HepG2 (cell line): ENCODE data around the gene TRERF1. TPM values are rescaled to one million over a fixed set of nuclear protein-coding genes. Genes with fewer than 3 reads are reported as not detected.
A peak's percentile ranks its signal among the peaks of the same experiment; 100 is the strongest.

Experiments
- ATAC-seq: fragments of 200-7000 bp; cut with Tn5 transposase; 3 replicates; pipeline ENCODE4 v1.9.1; 2020; ENCODE audit warnings: mild to moderate bottlenecking, moderate library complexity
- BruUV-seq: library from RNA; stranded (reverse); fragments of 400-500 nt; replicated peaks from 2 replicates; lab custom pipeline; 2021; lab: Mats Ljungman, UMichigan
- CTCF ChIA-PET: fragments of 300-600 bp; formaldehyde crosslinking; extraction: SDS; loops from one replicate; lab custom pipeline; 2021; ENCODE audit warnings: low total read pairs, inconsistent platforms, low intra/inter-chr PET ratio; lab: Yijun Ruan, JAX
- POLR2A ChIA-PET: fragments of 350-600 bp; sonication (Branson Sonifier 250); formaldehyde crosslinking; loops from one replicate; lab custom pipeline; 2020; ENCODE audit warnings: antibody characterized with exemption, inconsistent platforms; lab: Yijun Ruan, JAX
- DNase-seq: peaks from one replicate; pipeline ENCODE4 v3.0.0-alpha.2; 2015; ENCODE audit warnings: low spot score
- FAIRE-seq: peaks from 3 replicates; lab custom pipeline; 2011; peaks lifted over from hg19 to GRCh38; lab: Jason Lieb, UNC
- H2AFZ ChIP-seq: one replicate; pipeline ENCODE4 v1.6.1; 2011; ENCODE audit warnings: low read length, inconsistent platforms
- H3K27ac ChIP-seq: fragments of 300-600 bp; 3 replicates; pipeline ENCODE4 v1.8.0; 2011; ENCODE audit warnings: mixed run types, mild to moderate bottlenecking, mixed read lengths, low read length, inconsistent platforms; ENCODE audit not compliant: insufficient read depth; ENCODE audit errors: extremely low read length
- H3K27me3 ChIP-seq, 2 experiments: fragments of 200-600 bp in 1 of 2; 2 replicates in 1 of 2; 3 replicates in 1 of 2; pipeline versions ENCODE4 v1.6.0 to v1.8.0; 2011; ENCODE audit warnings: low read length in 2 of 2, mild to moderate bottlenecking in 2 of 2, moderate library complexity in 2 of 2, inconsistent platforms in 1 of 2; ENCODE audit not compliant: insufficient read depth in 2 of 2, control insufficient read depth in 1 of 2
- H3K36me3 ChIP-seq, 2 experiments: fragments of 200-600 bp in 1 of 2; replicated peaks in 1 of 2; 2 replicates in 1 of 2; 3 replicates in 1 of 2; pipeline versions ENCODE4 v1.5.1 to v1.8.0; 2011; ENCODE audit warnings: low read length in 2 of 2, inconsistent platforms in 1 of 2; ENCODE audit not compliant: insufficient read depth in 2 of 2, control insufficient read depth in 1 of 2
- H3K4me1 ChIP-seq: 2 replicates; pipeline ENCODE4 v1.5.1; 2012; ENCODE audit warnings: low read length, inconsistent platforms; ENCODE audit not compliant: insufficient read depth
- H3K4me2 ChIP-seq: 2 replicates; pipeline ENCODE4 v1.6.0; 2011; ENCODE audit warnings: low read depth, low read length, inconsistent platforms
- H3K4me3 ChIP-seq, 3 experiments: fragments of 200-600 bp in 1 of 3; sonication (generic), shearing (Covaris generic) in 1 of 3; replicated peaks in 1 of 3; 2 replicates each; pipeline ENCODE4 v1.5.1; 2011 to 2016; ENCODE audit warnings: low read length in 3 of 3, inconsistent platforms in 2 of 3, low read depth in 2 of 3, mild to moderate bottlenecking in 2 of 3, control low read depth in 1 of 3, mixed read lengths in 1 of 3; ENCODE audit not compliant: insufficient read depth in 1 of 3
- H3K79me2 ChIP-seq: one replicate; pipeline ENCODE4 v1.6.1; 2011; ENCODE audit warnings: low read length, inconsistent platforms; ENCODE audit not compliant: insufficient read depth
- H3K9ac ChIP-seq: 2 replicates; pipeline ENCODE4 v1.6.0; 2011; ENCODE audit warnings: mild to moderate bottlenecking, low read depth, low read length, inconsistent platforms; ENCODE audit not compliant: insufficient read depth
- H3K9me3 ChIP-seq: 2 replicates; pipeline ENCODE4 v1.5.1; 2012; ENCODE audit warnings: mild to moderate bottlenecking, low read length
- H4K20me1 ChIP-seq: 2 replicates; pipeline ENCODE4 v1.6.0; 2011; ENCODE audit warnings: inconsistent platforms, mild to moderate bottlenecking, low read length, moderate library complexity; ENCODE audit not compliant: insufficient read depth
- ADNP ChIP-seq: sonication (generic); formaldehyde crosslinking; IDR thresholded peaks from 2 replicates; pipeline ENCODE4 v1.4.0; 2020; ENCODE audit warnings: missing genetic modification reagents
- ATM ChIP-seq: fragments of 450-650 bp; IDR thresholded peaks from 2 replicates; pipeline ENCODE4 v1.7.1; 2017; ENCODE audit warnings: mild to moderate bottlenecking, borderline replicate concordance
- ATRX ChIP-seq: sonication (generic); formaldehyde crosslinking; IDR thresholded peaks from 2 replicates; pipeline ENCODE4 v1.4.0; 2020; ENCODE audit warnings: missing genetic modification reagents, borderline replicate concordance
- CEBPB ChIP-seq: IDR thresholded peaks from 2 replicates; pipeline ENCODE4 v1.6.1; 2011; ENCODE audit warnings: low read depth, low read length, improper control_type of control experiment, borderline replicate concordance
- CENPT ChIP-seq: sonication (generic); formaldehyde crosslinking; IDR thresholded peaks from 2 replicates; pipeline ENCODE4 v1.8.0; 2022; ENCODE audit warnings: low read depth, mild to moderate bottlenecking, moderate library complexity, missing genetic modification reagents
- HCFC1 ChIP-seq: fragments of 150-350 bp; IDR thresholded peaks from 2 replicates; pipeline ENCODE4 v1.6.1; 2014; ENCODE audit warnings: low read depth, low read length
- HNRNPLL ChIP-seq: fragments of 200-400 bp; formaldehyde crosslinking; IDR thresholded peaks from 2 replicates; pipeline ENCODE4 v1.6.1; 2017; ENCODE audit warnings: mild to moderate bottlenecking, low read depth, low read length; ENCODE audit not compliant: poor library complexity, severe bottlenecking
- KDM2A ChIP-seq: sonication (generic); formaldehyde crosslinking; IDR thresholded peaks from 2 replicates; pipeline ENCODE4 v1.4.0; 2020; ENCODE audit warnings: low read depth, missing genetic modification reagents, borderline replicate concordance
- KLF16 ChIP-seq, 2 experiments: sonication (generic) in 1 of 2; formaldehyde crosslinking in 1 of 2; IDR thresholded peaks; 2 replicates each; pipeline versions ENCODE4 v1.6.1 to v1.8.0; 2016 to 2023; ENCODE audit warnings: missing genetic modification reagents in 2 of 2, missing compliant biosample characterization in 1 of 2
- MAFK ChIP-seq, 2 experiments: IDR thresholded peaks in 1 of 2; conservative IDR thresholded peaks in 1 of 2; 2 replicates each; pipeline ENCODE4 v1.6.1; 2011; ENCODE audit warnings: improper control_type of control experiment in 2 of 2, low read length in 2 of 2
- SALL2 ChIP-seq: sonication (generic); formaldehyde crosslinking; IDR thresholded peaks from 2 replicates; pipeline ENCODE4 v1.8.1; 2023; ENCODE audit warnings: mild to moderate bottlenecking, missing genetic modification reagents, inconsistent platforms
- ZBTB26 ChIP-seq: IDR thresholded peaks from 2 replicates; pipeline ENCODE4 v1.6.1; 2016; ENCODE audit warnings: missing compliant biosample characterization, missing genetic modification reagents, borderline replicate concordance
- ZNF354B ChIP-seq: sonication (generic); formaldehyde crosslinking; IDR thresholded peaks from 2 replicates; pipeline ENCODE4 v1.8.0; 2022; ENCODE audit warnings: mild to moderate bottlenecking, missing genetic modification reagents
- WGBS: methylation state at CpG from one replicate; pipeline ENCODE4 v1.1.6; 2017; ENCODE audit warnings: low lambda C conversion rate; 5-methylcytosine and 5-hydroxymethylcytosine counted together
- in situ Hi-C: cut with HindIII; loops from 2 replicates; pipeline ENCODE4 v1.10.0; 2017; ENCODE audit warnings: low pct_unique_long_range_greater_than_20kb; ENCODE audit not compliant: extremely low pct_ligation_motif_present
- intact Hi-C: fragments of 100-400 bp; cut with micrococcal nuclease; formaldehyde crosslinking; loops from one replicate; pipeline ENCODE4 v1.10.0; 2022; ENCODE audit not compliant: unreplicated experiment
- polyA plus RNA-seq, 8 experiments: library from polyadenylated mRNA; depleted of rRNA in 3 of 8; stranded (reverse) in 7 of 8; unstranded in 1 of 8; fragments of >200 nt; fragmentation: Illumina TruSeq in 4 of 8; extraction: Trizol in 4 of 8; gene quantifications; 2 replicates each; pipeline versions ENCODE4 v1.2.1 to v1.2.3, GENCODE V29; 2011 to 2016; ENCODE audit warnings: low read depth in 4 of 8, missing spikeins in 1 of 8, mixed read lengths in 1 of 8; ENCODE audit not compliant: insufficient read depth in 1 of 8
- total RNA-seq, 5 experiments: library from RNA; depleted of rRNA; stranded (reverse); fragments of >200 nt; fragmentation: Illumina TruSeq; extraction: Trizol; gene quantifications; 2 replicates each; pipeline ENCODE4 v1.2.3, GENCODE V29; 2016; ENCODE audit warnings: low read depth in 1 of 5
- TF ChIP-seq, protein P1 (sequence below): sonication (generic); formaldehyde crosslinking; IDR thresholded peaks from 2 replicates; pipeline ENCODE4 v1.5.0; 2020; ENCODE audit warnings: mild to moderate bottlenecking, missing genetic modification reagents, moderate library complexity
- TF ChIP-seq, protein P2 (sequence below): IDR thresholded peaks from 2 replicates; pipeline ENCODE4 v1.6.1; 2016
- TF ChIP-seq, protein P3 (sequence below): sonication (generic); formaldehyde crosslinking; IDR thresholded peaks from 2 replicates; pipeline ENCODE4 v1.5.1; 2020; ENCODE audit warnings: mild to moderate bottlenecking, missing genetic modification reagents, moderate library complexity

Gene TRERF1
- total and polyA plus RNA-seq, 2 of the 13 experiments (the other 11 are each of a cell fraction or from before 2014, with no cell fraction given): 0.02 TPM; not detected in 1

GRCh38 chr6:42179261-42179944 lies 272.3 kb downstream of the TRERF1 start (continued):
- TF ChIP-seq, protein P1, sequence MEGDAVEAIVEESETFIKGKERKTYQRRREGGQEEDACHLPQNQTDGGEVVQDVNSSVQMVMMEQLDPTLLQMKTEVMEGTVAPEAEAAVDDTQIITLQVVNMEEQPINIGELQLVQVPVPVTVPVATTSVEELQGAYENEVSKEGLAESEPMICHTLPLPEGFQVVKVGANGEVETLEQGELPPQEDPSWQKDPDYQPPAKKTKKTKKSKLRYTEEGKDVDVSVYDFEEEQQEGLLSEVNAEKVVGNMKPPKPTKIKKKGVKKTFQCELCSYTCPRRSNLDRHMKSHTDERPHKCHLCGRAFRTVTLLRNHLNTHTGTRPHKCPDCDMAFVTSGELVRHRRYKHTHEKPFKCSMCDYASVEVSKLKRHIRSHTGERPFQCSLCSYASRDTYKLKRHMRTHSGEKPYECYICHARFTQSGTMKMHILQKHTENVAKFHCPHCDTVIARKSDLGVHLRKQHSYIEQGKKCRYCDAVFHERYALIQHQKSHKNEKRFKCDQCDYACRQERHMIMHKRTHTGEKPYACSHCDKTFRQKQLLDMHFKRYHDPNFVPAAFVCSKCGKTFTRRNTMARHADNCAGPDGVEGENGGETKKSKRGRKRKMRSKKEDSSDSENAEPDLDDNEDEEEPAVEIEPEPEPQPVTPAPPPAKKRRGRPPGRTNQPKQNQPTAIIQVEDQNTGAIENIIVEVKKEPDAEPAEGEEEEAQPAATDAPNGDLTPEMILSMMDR: peak; percentile 33
- no peak for TF ChIP-seq SALL2
- TF ChIP-seq ZNF354B: no peak
- TF ChIP-seq ADNP (CRISPR knock-in tag): no peak
- TF ChIP-seq KLF16 (CRISPR knock-in tag; IDR thresholded peaks at IDR 0.05): no peak
- TF ChIP-seq CENPT: 0 out of 2 replicates have a peak, but pooled peaks have one; percentile 21
- TF ChIP-seq, protein P2, sequence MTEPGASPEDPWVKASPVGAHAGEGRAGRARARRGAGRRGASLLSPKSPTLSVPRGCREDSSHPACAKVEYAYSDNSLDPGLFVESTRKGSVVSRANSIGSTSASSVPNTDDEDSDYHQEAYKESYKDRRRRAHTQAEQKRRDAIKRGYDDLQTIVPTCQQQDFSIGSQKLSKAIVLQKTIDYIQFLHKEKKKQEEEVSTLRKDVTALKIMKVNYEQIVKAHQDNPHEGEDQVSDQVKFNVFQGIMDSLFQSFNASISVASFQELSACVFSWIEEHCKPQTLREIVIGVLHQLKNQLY (CRISPR knock-in tag): no peak

GRCh38 chr6:42177514-42178364 lies 274.0 kb downstream of the TRERF1 start:
- intact Hi-C loops: no loop called here
- 66% methylated on average over 25 of the region's 27 CpGs for WGBS
- 0 out of 5 replicates have a peak, but pooled peaks cover 0 to 3% of the 10 kb centered on the region in 2 experiments for H3K27me3 ChIP-seq
- no TSS peak for BruUV-seq
- H3K9ac ChIP-seq: no peak overlapping the region
- H3K27ac ChIP-seq: no peak overlapping the region
- H2AFZ ChIP-seq: no peak overlapping the region
- no peaks in the 10 kb centered on the region for H3K4me1 ChIP-seq
- H3K4me2 ChIP-seq: no peak overlapping the region
- H3K9me3 ChIP-seq: no peaks in the 10 kb centered on the region
- CTCF ChIA-PET: no interaction called here
- H3K4me3 ChIP-seq: no peak overlapping the region
- H3K79me2 ChIP-seq: no peaks in the 10 kb centered on the region
- H4K20me1 ChIP-seq: no peaks in the 10 kb centered on the region
- FAIRE-seq (no peak), DNase-seq (no peak), ATAC-seq (no peak)
- POLR2A ChIA-PET: no interaction called here
- no peaks in the 10 kb centered on the region for H3K36me3 ChIP-seq
- in situ Hi-C loops: no loop called here
- TF ChIP-seq KDM2A (CRISPR knock-in tag): no peak
- TF ChIP-seq HNRNPLL: no peak
- TF ChIP-seq ATRX (CRISPR knock-in tag): no peak
- TF ChIP-seq MAFK (conservative IDR thresholded peaks at IDR 0.05 in 1 of 2, IDR thresholded peaks at IDR 0.05 in 1 of 2; ENCODE audit: low read length in 2 of 2): no peak
- no peak for TF ChIP-seq ATM
- TF ChIP-seq, protein P3, sequence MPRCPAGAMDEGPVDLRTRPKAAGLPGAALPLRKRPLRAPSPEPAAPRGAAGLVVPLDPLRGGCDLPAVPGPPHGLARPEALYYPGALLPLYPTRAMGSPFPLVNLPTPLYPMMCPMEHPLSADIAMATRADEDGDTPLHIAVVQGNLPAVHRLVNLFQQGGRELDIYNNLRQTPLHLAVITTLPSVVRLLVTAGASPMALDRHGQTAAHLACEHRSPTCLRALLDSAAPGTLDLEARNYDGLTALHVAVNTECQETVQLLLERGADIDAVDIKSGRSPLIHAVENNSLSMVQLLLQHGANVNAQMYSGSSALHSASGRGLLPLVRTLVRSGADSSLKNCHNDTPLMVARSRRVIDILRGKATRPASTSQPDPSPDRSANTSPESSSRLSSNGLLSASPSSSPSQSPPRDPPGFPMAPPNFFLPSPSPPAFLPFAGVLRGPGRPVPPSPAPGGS (CRISPR knock-in tag): no peak
- no peak for TF ChIP-seq ZBTB26
- no peak for TF ChIP-seq HCFC1
- TF ChIP-seq CEBPB: no peak
